Measurements from ENCODE around the gene PSENEN.

DNA sequence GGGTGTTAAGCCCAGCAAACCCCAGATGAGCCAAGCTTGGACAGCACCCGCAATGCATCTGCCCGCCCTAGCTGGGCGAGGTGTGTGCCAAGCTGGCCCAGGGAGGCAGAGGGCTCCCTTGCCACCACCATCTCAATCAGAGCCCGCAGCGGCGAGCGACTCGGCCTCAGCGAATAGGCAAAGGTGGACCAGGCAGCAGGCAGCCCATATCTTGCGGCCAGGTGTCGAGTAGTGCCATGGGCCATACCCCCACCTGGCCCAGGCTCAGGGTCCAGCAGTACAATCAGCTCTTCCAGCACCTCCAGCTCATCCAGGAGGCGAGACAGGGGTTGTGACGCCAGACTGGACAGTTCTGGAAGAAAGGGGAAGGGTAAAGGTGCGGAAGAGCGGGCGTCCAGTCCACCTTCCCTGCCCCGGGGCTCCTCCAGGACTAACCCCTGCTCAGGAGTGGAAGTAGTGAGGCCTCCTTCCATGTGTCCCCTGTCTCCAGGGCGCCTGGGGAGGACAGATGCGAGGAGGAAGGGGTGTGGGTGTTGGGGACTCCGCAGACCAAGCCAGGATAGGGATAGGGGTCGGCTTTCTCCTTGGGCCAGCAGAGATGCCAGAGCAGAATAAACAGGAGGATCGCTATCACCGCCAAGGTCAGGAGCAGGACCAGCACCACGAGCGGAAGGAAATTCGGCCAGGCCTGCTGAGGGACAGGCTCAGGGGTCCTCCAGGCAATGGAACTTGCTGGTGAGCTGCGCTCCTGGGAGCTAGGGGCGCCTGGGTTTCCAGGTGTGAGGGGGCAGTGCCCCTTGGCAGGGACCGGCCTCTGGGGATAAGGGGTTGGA, 6.0 kb upstream of the PSENEN start:
- TF ChIP-seq CTCF (IDR thresholded peaks at IDR 0.05; ENCODE audit: control extremely low read depth in 1 of 3, insufficient read depth in 1 of 3, low read depth in 1 of 3, low read length in 3 of 3) (no peak), BRCA1 (IDR thresholded peaks at IDR 0.05; ENCODE audit: low read depth, low read length) (no peak), POLR2A (IDR thresholded peaks at IDR 0.05; ENCODE audit: control extremely low read depth in 1 of 2, low read depth in 2 of 2, low read length in 2 of 2) (0 out of 3 replicates have a peak, but pooled peaks of 1 of the 2 experiments have one; percentile 38), JUND (IDR thresholded peaks at IDR 0.05; ENCODE audit: low read length) (no peak), USF2 (IDR thresholded peaks at IDR 0.05; ENCODE audit: low read length) (no peak), CHD2 (IDR thresholded peaks at IDR 0.05; ENCODE audit: low read length) (no peak), RAD21 (IDR thresholded peaks at IDR 0.05 in 1 of 2, conservative IDR thresholded peaks at IDR 0.05 in 1 of 2; ENCODE audit: low read depth in 2 of 2, low read length in 2 of 2) (no peak), YY1 (IDR thresholded peaks at IDR 0.05; ENCODE audit: low read depth, low read length) (no peak), CEBPB (IDR thresholded peaks at IDR 0.05; ENCODE audit: low read depth, low read length) (no peak)
- TF ChIP-seq, protein P1, sequence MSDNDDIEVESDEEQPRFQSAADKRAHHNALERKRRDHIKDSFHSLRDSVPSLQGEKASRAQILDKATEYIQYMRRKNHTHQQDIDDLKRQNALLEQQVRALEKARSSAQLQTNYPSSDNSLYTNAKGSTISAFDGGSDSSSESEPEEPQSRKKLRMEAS (IDR thresholded peaks at IDR 0.05), result no peak

Data from H1 (cell line).